ENCODE data around the gene DYNLRB1. TPM values are rescaled to one million over a fixed set of nuclear protein-coding genes. Genes with fewer than 3 reads are reported as not detected.

The DYNLRB1 gene
- total RNA-seq, 1 experiment from 2014 or later: 177 TPM

- DNase-seq: peak; percentile 4
- intact Hi-C loops (cut with micrococcal nuclease): no loop called here
- ChIA-PET CTCF (interaction anchor here (0.6 kb wide), 1 partner anchor 305 kb away, joined by 3 read pairs; no protein-coding TSS in a partner anchor), POLR2A (ENCODE audit: unreplicated experiment) (no interaction called here)
- Histone ChIP-seq H3K9me2 (replicated peaks; ENCODE audit: low read length) (no peaks in the 10 kb centered on the region), H3K4me3 (ENCODE audit: low read length) (no peak overlapping the region), H3K9ac (ENCODE audit: low read length) (no peak overlapping the region), H3K4me2 (ENCODE audit: low read length) (no peak overlapping the region), H4K20me1 (ENCODE audit: low read length) (no peaks in the 10 kb centered on the region), H3K27me3 (ENCODE audit: low read length) (no peaks in the 10 kb centered on the region), H3K9me3 (ENCODE audit: low read length) (no peaks in the 10 kb centered on the region), H3K36me3 (ENCODE audit: low read depth, low read length) (no peaks in the 10 kb centered on the region), H3K4me1 (ENCODE audit: insufficient read depth, low read length) (0 out of 2 replicates have a peak, but pooled peaks cover 4% of the 10 kb centered on the region), H3K79me2 (ENCODE audit: low read length) (no peaks in the 10 kb centered on the region), H2AFZ (ENCODE audit: low read length) (no peak overlapping the region), H3K27ac (ENCODE audit: low read length) (no peak overlapping the region), H3F3A (ENCODE audit: low read length, unreplicated experiment) (no peaks in the 10 kb centered on the region)
- peak; percentile 45; the same call in 1 of the 2 replicates for ATAC-seq
- TF ChIP-seq CTCF (conservative IDR thresholded peaks at IDR 0.05; ENCODE audit: low read depth, low read length) (no peak), EZH2phosphoT487 (IDR thresholded peaks at IDR 0.05; ENCODE audit: borderline replicate concordance, low read length) (no peak), EZH2 (IDR thresholded peaks at IDR 0.05; ENCODE audit: low read length, unreplicated experiment) (no peak)
- no TSS peak for BruUV-seq (replicated peaks)
Observed at GRCh38 chr20:34570859-34571306, 54.7 kb downstream of the DYNLRB1 start.

GRCh38 chr20:34571753-34572152 lies 55.5 kb downstream of the DYNLRB1 start:
- intact Hi-C loops (cut with micrococcal nuclease): no loop called here
- no peaks in the 10 kb centered on the region for H3K9me2 ChIP-seq (replicated peaks; ENCODE audit: low read length)
- no peak overlapping the region for H2AFZ ChIP-seq (ENCODE audit: low read length)
- no peak overlapping the region for H3K4me2 ChIP-seq (ENCODE audit: low read length)
- BruUV-seq (replicated peaks): no TSS peak
- 0 out of 2 replicates have a peak, but pooled peaks cover 4% of the 10 kb centered on the region for H3K4me1 ChIP-seq (ENCODE audit: insufficient read depth, low read length)
- no peak for TF ChIP-seq CTCF (conservative IDR thresholded peaks at IDR 0.05; ENCODE audit: low read depth, low read length)
- no peak for ATAC-seq
- H3K4me3 ChIP-seq (ENCODE audit: low read length): no peak overlapping the region
- no peak overlapping the region for H3K9ac ChIP-seq (ENCODE audit: low read length)
- no peak for DNase-seq
- H4K20me1 ChIP-seq (ENCODE audit: low read length): no peaks in the 10 kb centered on the region
- no peak overlapping the region for H3K27ac ChIP-seq (ENCODE audit: low read length)
- no peaks in the 10 kb centered on the region for H3K36me3 ChIP-seq (ENCODE audit: low read depth, low read length)
- CTCF ChIA-PET: no interaction called here
- H3K27me3 ChIP-seq (ENCODE audit: low read length): no peaks in the 10 kb centered on the region
- H3K9me3 ChIP-seq (ENCODE audit: low read length): no peaks in the 10 kb centered on the region
- no peaks in the 10 kb centered on the region for H3F3A ChIP-seq (ENCODE audit: low read length, unreplicated experiment)
- POLR2A ChIA-PET (ENCODE audit: unreplicated experiment): no interaction called here
- H3K79me2 ChIP-seq (ENCODE audit: low read length): no peaks in the 10 kb centered on the region

- no peak overlapping the region for H3K27ac ChIP-seq (ENCODE audit: low read length)
- H3K9ac ChIP-seq (ENCODE audit: low read length): no peak overlapping the region
- H3K9me3 ChIP-seq (ENCODE audit: low read length): no peaks in the 10 kb centered on the region
- H3K4me2 ChIP-seq (ENCODE audit: low read length): no peak overlapping the region
- no peak overlapping the region for H3K4me3 ChIP-seq (ENCODE audit: low read length)
- H2AFZ ChIP-seq (ENCODE audit: low read length): no peak overlapping the region
- no peaks in the 10 kb centered on the region for H3K36me3 ChIP-seq (ENCODE audit: low read depth, low read length)
- H3K79me2 ChIP-seq (ENCODE audit: low read length): no peaks in the 10 kb centered on the region
- no peak for DNase-seq
- intact Hi-C loops (cut with micrococcal nuclease): no loop called here
- H3K27me3 ChIP-seq (ENCODE audit: low read length): no peaks in the 10 kb centered on the region
- TF ChIP-seq EZH2 (IDR thresholded peaks at IDR 0.05; ENCODE audit: low read length, unreplicated experiment) (no peak), EZH2phosphoT487 (IDR thresholded peaks at IDR 0.05; ENCODE audit: borderline replicate concordance, low read length) (no peak), CTCF (conservative IDR thresholded peaks at IDR 0.05; ENCODE audit: low read depth, low read length) (no peak)
- H3K9me2 ChIP-seq (replicated peaks; ENCODE audit: low read length): no peaks in the 10 kb centered on the region
- H3F3A ChIP-seq (ENCODE audit: low read length, unreplicated experiment): no peaks in the 10 kb centered on the region
- no peaks in the 10 kb centered on the region for H4K20me1 ChIP-seq (ENCODE audit: low read length)
- CTCF ChIA-PET: no interaction called here
- peaks cover 9% of the 10 kb centered on the region for H3K4me1 ChIP-seq (ENCODE audit: insufficient read depth, low read length)
- BruUV-seq (replicated peaks): no TSS peak
- no peak for ATAC-seq
- POLR2A ChIA-PET (ENCODE audit: unreplicated experiment): no interaction called here
Observed at GRCh38 chr20:34573541-34574300, 57.5 kb downstream of the DYNLRB1 start.
